HepG2 (cell line): Measurements from ENCODE around the gene DAG1.
A peak's percentile ranks its signal among the peaks of the same experiment; 100 is the strongest.

ENCODE experiments used
- CTCF ChIP-seq: sonication (generic); formaldehyde crosslinking; IDR thresholded peaks from 2 replicates; pipeline ENCODE4 v1.5.0; 2020; ENCODE audit warnings: mild to moderate bottlenecking, missing genetic modification reagents, moderate library complexity
- POLR2A ChIP-seq, 2 experiments: IDR thresholded peaks; 2 replicates each; pipeline ENCODE4 v1.6.1; 2011; ENCODE audit warnings: low read depth in 2 of 2, low read length in 2 of 2, mild to moderate bottlenecking in 1 of 2, moderate library complexity in 1 of 2; ENCODE audit not compliant: insufficient read depth in 1 of 2
- SIN3A ChIP-seq: IDR thresholded peaks from 2 replicates; pipeline ENCODE4 v1.6.1; 2011; ENCODE audit warnings: low read depth, mild to moderate bottlenecking, control low read depth, low read length, borderline replicate concordance

- TF ChIP-seq CTCF (CRISPR knock-in tag), result no peak
- peak in 1 of 2 experiments; percentile 64; a peak in 2 of 4 replicates for TF ChIP-seq POLR2A (IDR thresholded peaks at IDR 0.05; ENCODE audit: insufficient read depth in 1 of 2, low read depth in 2 of 2, low read length in 2 of 2)
- 0 out of 2 replicates have a peak, but pooled peaks have one; percentile 54 for TF ChIP-seq SIN3A
Observed at GRCh38 chr3:49553692-49554632, 83.9 kb downstream of the DAG1 start, which contains the start of gene BSN.
